GM12878 (cell line): ENCODE results near the gene TRIM28. TPM values are rescaled to one million over a fixed set of nuclear protein-coding genes. Genes with fewer than 3 reads are reported as not detected.

ENCODE experiments used
- CREM ChIP-seq: IDR thresholded peaks from 2 replicates; pipeline ENCODE4 v1.6.1; 2014; ENCODE audit warnings: antibody characterized with exemption, low read depth
- EED ChIP-seq: sonication (generic); IDR thresholded peaks from 2 replicates; pipeline ENCODE4 v1.6.1; 2016; ENCODE audit warnings: antibody characterized with exemption, low read depth
- EGR1 ChIP-seq, 2 experiments: IDR thresholded peaks; 1 replicate in 1 of 2; 2 replicates in 1 of 2; pipeline ENCODE4 v1.6.1; 2011 to 2012; ENCODE audit warnings: low read depth in 2 of 2, low read length in 2 of 2, borderline replicate concordance in 1 of 2, mild to moderate bottlenecking in 1 of 2, moderate library complexity in 1 of 2
- GATAD2B ChIP-seq: fragments of 450-650 bp; conservative IDR thresholded peaks from 2 replicates; pipeline ENCODE4 v1.6.1; 2017; ENCODE audit warnings: low read depth, mild to moderate bottlenecking, moderate library complexity
- IKZF2 ChIP-seq, 2 experiments: fragments of 450-650 bp; IDR thresholded peaks; 2 replicates each; pipeline ENCODE4 v1.6.1; 2017; ENCODE audit warnings: mild to moderate bottlenecking in 2 of 2, moderate library complexity in 2 of 2
- NBN ChIP-seq: fragments of 450-650 bp; IDR thresholded peaks from 2 replicates; pipeline ENCODE4 v1.6.1; 2016
- NR2C1 ChIP-seq: fragments of 450-650 bp; IDR thresholded peaks from 2 replicates; pipeline ENCODE4 v1.6.1; 2017; ENCODE audit warnings: antibody characterized with exemption, mild to moderate bottlenecking, moderate library complexity
- RELA ChIP-seq: fragments of 450-650 bp; IDR thresholded peaks from 2 replicates; pipeline ENCODE4 v1.8.0; 2014; ENCODE audit warnings: borderline replicate concordance; ENCODE audit not compliant: partially characterized antibody
- SIX5 ChIP-seq: IDR thresholded peaks from 2 replicates; pipeline ENCODE4 v1.6.1; 2011; ENCODE audit warnings: mild to moderate bottlenecking, low read depth, low read length, moderate library complexity; ENCODE audit not compliant: severe bottlenecking
- SMAD5 ChIP-seq: IDR thresholded peaks from 2 replicates; pipeline ENCODE4 v1.6.1; 2016; ENCODE audit warnings: antibody characterized with exemption, low read depth
- SMARCA5 ChIP-seq: fragments of 450-650 bp; IDR thresholded peaks from 2 replicates; pipeline ENCODE4 v1.6.1; 2017; ENCODE audit warnings: mild to moderate bottlenecking
- SPI1 ChIP-seq: IDR thresholded peaks from 2 replicates; pipeline ENCODE4 v1.6.1; 2011; ENCODE audit warnings: low read depth, mild to moderate bottlenecking, low read length, moderate library complexity, borderline replicate concordance; ENCODE audit not compliant: insufficient read depth
- polyA plus RNA-seq, 11 experiments: library from polyadenylated mRNA; depleted of rRNA in 4 of 11; unstranded in 6 of 11; stranded (reverse) in 5 of 11; fragments of >200 nt; fragmentation: Nextera tagmentation in 4 of 11; fragmentation: Illumina TruSeq in 1 of 11; extraction: Ambion mirVana in 4 of 11; extraction: Trizol in 1 of 11; gene quantifications; 1 replicate in 1 of 11; 2 replicates in 10 of 11; pipeline versions ENCODE4 v1.2.1 to v1.2.3, GENCODE V29; 2011 to 2016; ENCODE audit warnings: inconsistent platforms in 2 of 11, missing spikeins in 2 of 11, low read depth in 1 of 11
- total RNA-seq, 4 experiments: library from RNA; depleted of rRNA in 3 of 4; stranded (reverse); fragments of >200 nt in 3 of 4; fragmentation: Illumina TruSeq in 1 of 4; extraction: Trizol in 1 of 4; gene quantifications; 2 replicates each; pipeline versions ENCODE4 v1.2.1 to v1.2.3, GENCODE V29; 2013 to 2021
- TF ChIP-seq, protein P1 (sequence below): fragments of 450-650 bp; formaldehyde crosslinking; IDR thresholded peaks from 2 replicates; pipeline ENCODE4 v1.5.0; 2022; ENCODE audit warnings: mild to moderate bottlenecking, missing genetic modification characterization
- TF ChIP-seq, protein P2 (sequence below): IDR thresholded peaks from 2 replicates; pipeline ENCODE4 v1.6.1; 2012; ENCODE audit warnings: low read depth, low read length, improper control_type of control experiment
- TF ChIP-seq, protein P3 (sequence below): IDR thresholded peaks from 2 replicates; pipeline ENCODE4 v1.6.1; 2012; ENCODE audit warnings: low read length, inconsistent platforms
- TF ChIP-seq, protein P4 (sequence below): fragments of 450-650 bp; conservative IDR thresholded peaks from 2 replicates; pipeline ENCODE4 v1.6.1; 2017; ENCODE audit warnings: mild to moderate bottlenecking, moderate library complexity
- TF ChIP-seq, protein P5 (sequence below): fragments of 450-650 bp; IDR thresholded peaks from 2 replicates; pipeline ENCODE4 v1.6.1; 2017; ENCODE audit warnings: mild to moderate bottlenecking, moderate library complexity

TRIM28 gene
- total and polyA plus RNA-seq, 10 of the 15 experiments (the other 5 are each of a cell fraction or from before 2014, with no cell fraction given): 5.0 to 650 (median 296) TPM

DNA sequence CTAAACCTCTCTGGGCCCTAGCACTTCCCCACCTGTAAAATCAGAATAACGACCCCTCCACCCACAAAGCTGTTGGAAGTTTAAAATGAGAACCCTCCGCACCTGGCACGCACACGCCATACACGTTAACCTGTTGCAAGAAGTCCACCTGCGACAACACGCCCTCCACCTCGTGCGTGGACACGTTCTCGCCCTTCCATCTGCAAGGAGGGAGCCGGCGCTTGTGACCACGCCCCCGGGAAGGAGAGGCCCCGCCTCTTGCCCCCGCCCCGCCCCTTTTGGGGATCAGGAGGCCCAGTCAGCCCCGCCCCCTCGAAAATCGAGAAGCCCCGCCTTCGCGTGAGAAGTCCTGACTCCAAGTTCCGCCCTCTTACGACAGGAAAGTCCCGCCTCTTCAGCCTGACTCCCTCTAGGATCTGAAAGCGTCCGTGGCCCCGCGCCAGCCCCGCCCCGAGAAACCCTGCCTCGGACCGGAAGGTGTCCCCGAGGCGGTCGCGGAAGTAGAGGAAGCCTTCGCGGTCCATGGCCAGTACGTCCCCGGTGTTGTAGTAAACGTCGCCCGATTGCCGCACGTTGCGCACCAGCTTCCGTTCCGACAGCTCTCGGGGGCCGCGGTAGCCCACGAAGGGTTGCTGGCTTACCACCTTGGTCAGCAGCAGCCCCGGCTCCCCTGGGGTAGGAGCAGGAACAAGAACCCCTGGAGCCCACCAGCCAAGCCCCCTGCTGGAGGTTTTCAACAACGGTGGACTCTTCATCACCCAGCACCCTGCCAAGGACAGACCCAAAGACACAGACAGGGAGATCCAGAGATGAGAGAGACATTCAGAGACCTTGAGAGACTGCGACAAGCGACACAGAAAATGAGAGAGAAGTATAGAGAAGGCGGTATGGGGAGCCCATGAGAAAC is 44.6 kb upstream of the TRIM28 start (continued):
- TF ChIP-seq, protein P1, sequence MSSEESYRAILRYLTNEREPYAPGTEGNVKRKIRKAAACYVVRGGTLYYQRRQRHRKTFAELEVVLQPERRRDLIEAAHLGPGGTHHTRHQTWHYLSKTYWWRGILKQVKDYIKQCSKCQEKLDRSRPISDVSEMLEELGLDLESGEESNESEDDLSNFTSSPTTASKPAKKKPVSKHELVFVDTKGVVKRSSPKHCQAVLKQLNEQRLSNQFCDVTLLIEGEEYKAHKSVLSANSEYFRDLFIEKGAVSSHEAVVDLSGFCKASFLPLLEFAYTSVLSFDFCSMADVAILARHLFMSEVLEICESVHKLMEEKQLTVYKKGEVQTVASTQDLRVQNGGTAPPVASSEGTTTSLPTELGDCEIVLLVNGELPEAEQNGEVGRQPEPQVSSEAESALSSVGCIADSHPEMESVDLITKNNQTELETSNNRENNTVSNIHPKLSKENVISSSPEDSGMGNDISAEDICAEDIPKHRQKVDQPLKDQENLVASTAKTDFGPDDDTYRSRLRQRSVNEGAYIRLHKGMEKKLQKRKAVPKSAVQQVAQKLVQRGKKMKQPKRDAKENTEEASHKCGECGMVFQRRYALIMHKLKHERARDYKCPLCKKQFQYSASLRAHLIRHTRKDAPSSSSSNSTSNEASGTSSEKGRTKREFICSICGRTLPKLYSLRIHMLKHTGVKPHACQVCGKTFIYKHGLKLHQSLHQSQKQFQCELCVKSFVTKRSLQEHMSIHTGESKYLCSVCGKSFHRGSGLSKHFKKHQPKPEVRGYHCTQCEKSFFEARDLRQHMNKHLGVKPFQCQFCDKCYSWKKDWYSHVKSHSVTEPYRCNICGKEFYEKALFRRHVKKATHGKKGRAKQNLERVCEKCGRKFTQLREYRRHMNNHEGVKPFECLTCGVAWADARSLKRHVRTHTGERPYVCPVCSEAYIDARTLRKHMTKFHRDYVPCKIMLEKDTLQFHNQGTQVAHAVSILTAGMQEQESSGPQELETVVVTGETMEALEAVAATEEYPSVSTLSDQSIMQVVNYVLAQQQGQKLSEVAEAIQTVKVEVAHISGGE (CRISPR knock-in tag): peak; percentile 93
- peak; percentile 92 for TF ChIP-seq CREM
- peak; percentile 93 for TF ChIP-seq NBN
- TF ChIP-seq, protein P2, sequence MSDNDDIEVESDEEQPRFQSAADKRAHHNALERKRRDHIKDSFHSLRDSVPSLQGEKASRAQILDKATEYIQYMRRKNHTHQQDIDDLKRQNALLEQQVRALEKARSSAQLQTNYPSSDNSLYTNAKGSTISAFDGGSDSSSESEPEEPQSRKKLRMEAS: peak; percentile 23; the same call in 1 of the 2 replicates
- peak; percentile 58; the same call in 1 of the 2 replicates for TF ChIP-seq SMAD5
- peak; percentile 93 for TF ChIP-seq NR2C1
- peak; percentile 71 for TF ChIP-seq SIX5
- TF ChIP-seq, protein P3, sequence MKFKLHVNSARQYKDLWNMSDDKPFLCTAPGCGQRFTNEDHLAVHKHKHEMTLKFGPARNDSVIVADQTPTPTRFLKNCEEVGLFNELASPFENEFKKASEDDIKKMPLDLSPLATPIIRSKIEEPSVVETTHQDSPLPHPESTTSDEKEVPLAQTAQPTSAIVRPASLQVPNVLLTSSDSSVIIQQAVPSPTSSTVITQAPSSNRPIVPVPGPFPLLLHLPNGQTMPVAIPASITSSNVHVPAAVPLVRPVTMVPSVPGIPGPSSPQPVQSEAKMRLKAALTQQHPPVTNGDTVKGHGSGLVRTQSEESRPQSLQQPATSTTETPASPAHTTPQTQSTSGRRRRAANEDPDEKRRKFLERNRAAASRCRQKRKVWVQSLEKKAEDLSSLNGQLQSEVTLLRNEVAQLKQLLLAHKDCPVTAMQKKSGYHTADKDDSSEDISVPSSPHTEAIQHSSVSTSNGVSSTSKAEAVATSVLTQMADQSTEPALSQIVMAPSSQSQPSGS: no peak
- TF ChIP-seq, protein P4, sequence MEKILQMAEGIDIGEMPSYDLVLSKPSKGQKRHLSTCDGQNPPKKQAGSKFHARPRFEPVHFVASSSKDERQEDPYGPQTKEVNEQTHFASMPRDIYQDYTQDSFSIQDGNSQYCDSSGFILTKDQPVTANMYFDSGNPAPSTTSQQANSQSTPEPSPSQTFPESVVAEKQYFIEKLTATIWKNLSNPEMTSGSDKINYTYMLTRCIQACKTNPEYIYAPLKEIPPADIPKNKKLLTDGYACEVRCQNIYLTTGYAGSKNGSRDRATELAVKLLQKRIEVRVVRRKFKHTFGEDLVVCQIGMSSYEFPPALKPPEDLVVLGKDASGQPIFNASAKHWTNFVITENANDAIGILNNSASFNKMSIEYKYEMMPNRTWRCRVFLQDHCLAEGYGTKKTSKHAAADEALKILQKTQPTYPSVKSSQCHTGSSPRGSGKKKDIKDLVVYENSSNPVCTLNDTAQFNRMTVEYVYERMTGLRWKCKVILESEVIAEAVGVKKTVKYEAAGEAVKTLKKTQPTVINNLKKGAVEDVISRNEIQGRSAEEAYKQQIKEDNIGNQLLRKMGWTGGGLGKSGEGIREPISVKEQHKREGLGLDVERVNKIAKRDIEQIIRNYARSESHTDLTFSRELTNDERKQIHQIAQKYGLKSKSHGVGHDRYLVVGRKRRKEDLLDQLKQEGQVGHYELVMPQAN: 0 out of 2 replicates have a peak, but pooled peaks have one; percentile 22
- TF ChIP-seq IKZF2 (IDR thresholded peaks at IDR 0.05): peak; percentile 45 to 60; a peak in 3 of 4 replicates
- TF ChIP-seq RELA: peak; percentile 90
- TF ChIP-seq, protein P5, sequence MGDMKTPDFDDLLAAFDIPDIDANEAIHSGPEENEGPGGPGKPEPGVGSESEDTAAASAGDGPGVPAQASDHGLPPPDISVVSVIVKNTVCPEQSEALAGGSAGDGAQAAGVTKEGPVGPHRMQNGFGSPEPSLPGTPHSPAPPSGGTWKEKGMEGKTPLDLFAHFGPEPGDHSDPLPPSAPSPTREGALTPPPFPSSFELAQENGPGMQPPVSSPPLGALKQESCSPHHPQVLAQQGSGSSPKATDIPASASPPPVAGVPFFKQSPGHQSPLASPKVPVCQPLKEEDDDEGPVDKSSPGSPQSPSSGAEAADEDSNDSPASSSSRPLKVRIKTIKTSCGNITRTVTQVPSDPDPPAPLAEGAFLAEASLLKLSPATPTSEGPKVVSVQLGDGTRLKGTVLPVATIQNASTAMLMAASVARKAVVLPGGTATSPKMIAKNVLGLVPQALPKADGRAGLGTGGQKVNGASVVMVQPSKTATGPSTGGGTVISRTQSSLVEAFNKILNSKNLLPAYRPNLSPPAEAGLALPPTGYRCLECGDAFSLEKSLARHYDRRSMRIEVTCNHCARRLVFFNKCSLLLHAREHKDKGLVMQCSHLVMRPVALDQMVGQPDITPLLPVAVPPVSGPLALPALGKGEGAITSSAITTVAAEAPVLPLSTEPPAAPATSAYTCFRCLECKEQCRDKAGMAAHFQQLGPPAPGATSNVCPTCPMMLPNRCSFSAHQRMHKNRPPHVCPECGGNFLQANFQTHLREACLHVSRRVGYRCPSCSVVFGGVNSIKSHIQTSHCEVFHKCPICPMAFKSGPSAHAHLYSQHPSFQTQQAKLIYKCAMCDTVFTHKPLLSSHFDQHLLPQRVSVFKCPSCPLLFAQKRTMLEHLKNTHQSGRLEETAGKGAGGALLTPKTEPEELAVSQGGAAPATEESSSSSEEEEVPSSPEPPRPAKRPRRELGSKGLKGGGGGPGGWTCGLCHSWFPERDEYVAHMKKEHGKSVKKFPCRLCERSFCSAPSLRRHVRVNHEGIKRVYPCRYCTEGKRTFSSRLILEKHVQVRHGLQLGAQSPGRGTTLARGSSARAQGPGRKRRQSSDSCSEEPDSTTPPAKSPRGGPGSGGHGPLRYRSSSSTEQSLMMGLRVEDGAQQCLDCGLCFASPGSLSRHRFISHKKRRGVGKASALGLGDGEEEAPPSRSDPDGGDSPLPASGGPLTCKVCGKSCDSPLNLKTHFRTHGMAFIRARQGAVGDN: peak; percentile 53; the same call in 1 of the 2 replicates
- TF ChIP-seq EED: peak; percentile 63; the same call in 1 of the 2 replicates
- TF ChIP-seq EGR1 (IDR thresholded peaks at IDR 0.05; ENCODE audit: borderline replicate concordance in 1 of 2, low read depth in 2 of 2, low read length in 2 of 2): peak in 1 of 2 experiments; percentile 78; a peak in 1 of 3 replicates
- TF ChIP-seq SMARCA5: no peak; the same call in 1 of the 2 replicates
- 0 out of 2 replicates have a peak, but pooled peaks have one; percentile 70 for TF ChIP-seq GATAD2B
- TF ChIP-seq SPI1: peak; percentile 21; the same call in 1 of the 2 replicates
